GM23248 (cell line): ENCODE results near the gene KCNAB1.

Source experiments
- EZH2 ChIP-seq: fragments of 200-600 bp; sonication (generic); IDR thresholded peaks from 2 replicates; pipeline ENCODE4 v1.6.1; 2018; ENCODE audit warnings: antibody characterized with exemption, mild to moderate bottlenecking; ENCODE audit not compliant: insufficient read depth, poor library complexity, severe bottlenecking
- EZH2phosphoT487 ChIP-seq: fragments of 200-600 bp; sonication (generic); IDR thresholded peaks from 2 replicates; pipeline ENCODE4 v1.6.1; 2018; ENCODE audit warnings: antibody characterized with exemption, moderate library complexity, mild to moderate bottlenecking, low read depth; ENCODE audit not compliant: insufficient read depth

DNA sequence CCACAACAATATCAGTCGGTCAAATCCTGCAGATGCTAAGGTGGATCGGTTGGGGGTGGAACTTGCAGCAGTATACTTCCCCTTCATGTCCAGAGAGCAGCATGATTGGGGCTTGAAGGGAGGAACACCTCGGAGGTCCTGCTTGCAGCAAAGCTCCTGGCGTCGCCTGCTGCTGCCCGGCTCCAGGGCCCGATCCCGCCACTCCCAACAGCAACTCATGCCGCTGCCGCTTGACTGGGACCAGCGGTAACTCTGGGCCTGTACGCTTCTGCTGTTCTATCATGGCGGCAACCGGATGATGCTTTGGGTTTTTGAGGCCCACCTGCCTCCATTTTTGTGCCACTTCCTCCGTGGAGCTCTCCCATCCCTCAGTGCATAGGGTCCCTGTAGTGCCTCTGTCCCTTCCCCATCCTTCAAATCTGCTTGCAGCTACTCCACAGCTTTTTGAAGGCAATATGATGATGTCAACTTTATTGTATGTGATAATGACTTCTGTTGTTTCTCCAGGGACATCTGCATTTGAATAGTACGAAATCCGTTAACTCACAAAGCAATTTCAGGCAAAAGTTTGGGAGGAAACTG lies 56.3 kb downstream of the KCNAB1 start:
- TF ChIP-seq EZH2phosphoT487 (no peak), EZH2 (no peak)
